ENCODE measurements around the gene CALML3.

- TF ChIP-seq CTCF (IDR thresholded peaks at IDR 0.05 in 8 of 11, conservative IDR thresholded peaks at IDR 0.05 in 3 of 11): no peak
- TF ChIP-seq POLR2A (IDR thresholded peaks at IDR 0.05): no peak
These were observed 27.0 kb downstream of the CALML3 start for GRCh38 chr10:5551531-5552375.

All from spleen (tissue), 7 donors.